Testis (tissue), 3 donors: Measurements from ENCODE around the gene SF1. TPM values are rescaled to one million over a fixed set of nuclear protein-coding genes. Genes with fewer than 3 reads are reported as not detected.

Experiments used
- DNase-seq: peaks from one replicate; pipeline ENCODE4 v3.0.0-alpha.2; 2019
- H3K27ac ChIP-seq, 2 donors: fragments of 200-600 bp; sonication (generic); one replicate each; pipeline ENCODE4 v1.5.1; 2019
- H3K27me3 ChIP-seq: fragments of 200-600 bp; sonication (generic); one replicate; pipeline ENCODE4 v1.5.1; 2019
- H3K36me3 ChIP-seq: fragments of 200-600 bp; sonication (generic); one replicate; pipeline ENCODE4 v1.5.1; 2017; ENCODE audit warnings: low read depth; ENCODE audit errors: missing control alignments
- H3K4me1 ChIP-seq: fragments of 200-600 bp; sonication (generic); one replicate; pipeline ENCODE4 v1.5.1; 2019
- H3K4me3 ChIP-seq, 2 donors: fragments of 200-600 bp; sonication (generic); one replicate each; pipeline ENCODE4 v1.5.1; 2017 to 2019
- H3K9me3 ChIP-seq: fragments of 200-600 bp; sonication (generic); one replicate; pipeline ENCODE4 v1.5.1; 2017
- CTCF ChIP-seq, 3 experiments: fragments of 450-650 bp in 2 of 3; fragments of 200-600 bp in 1 of 3; sonication (generic) in 1 of 3; IDR thresholded peaks; one replicate each; pipeline ENCODE4 v1.5.1; 2016 to 2019; ENCODE audit warnings: antibody characterized with exemption in 3 of 3, mild to moderate bottlenecking in 2 of 3, moderate library complexity in 1 of 3
- POLR2A ChIP-seq: fragments of 450-650 bp; IDR thresholded peaks from one replicate; pipeline ENCODE4 v1.6.1; 2017; ENCODE audit warnings: antibody characterized with exemption, mild to moderate bottlenecking, moderate library complexity
- WGBS, 2 donors: methylation state at CpG; one replicate each; pipeline ENCODE4 v1.1.5; 2018; 5-methylcytosine and 5-hydroxymethylcytosine counted together
- intact Hi-C: fragments of 100-400 bp; cut with DNase I; formaldehyde crosslinking; loops from one replicate; pipeline ENCODE4 v1.15.1; 2023; ENCODE audit warnings: low total_unique reads
- polyA plus RNA-seq: library from polyadenylated mRNA; stranded (reverse); fragments of 350-450 nt; fragmentation: Illumina TruSeq; extraction: RNeasy Lipid Tissue Mini Kit (QIAGEN cat#74804); gene quantifications from one replicate; pipeline ENCODE4 v1.2.3, GENCODE V29; 2014; ENCODE audit warnings: low read depth, low replicate concordance; ENCODE audit not compliant: insufficient read depth
- total RNA-seq, 2 donors: library from RNA; depleted of rRNA; stranded (reverse); fragments of >200 nt; gene quantifications; one replicate each; pipeline ENCODE4 v1.2.3, GENCODE V29; 2016

The SF1 gene
- total and polyA plus RNA-seq, 3 donors from 2014 or later = 431 to 499 (median 455) TPM

GRCh38 chr11:64776425-64776824, 1.9 kb downstream of the SF1 start:
- intact Hi-C loops = no loop called here
- no peak for TF ChIP-seq CTCF (IDR thresholded peaks at IDR 0.05)
- TF ChIP-seq POLR2A = no peak
- H3K36me3 ChIP-seq = no peaks in the 10 kb centered on the region
- peak overlapping the region in 1 of 2 donors; percentile 75 for H3K4me3 ChIP-seq
- no peaks in the 10 kb centered on the region for H3K27me3 ChIP-seq
- no peak overlapping the region for H3K27ac ChIP-seq
- H3K9me3 ChIP-seq = no peaks in the 10 kb centered on the region
- WGBS, 2 donors = 37 to 40% methylated on average over 6 of the region's 6 CpGs
- no peak for DNase-seq
- peaks cover 49% of the 10 kb centered on the region for H3K4me1 ChIP-seq

- DNase-seq = peak; percentile 72
- Histone ChIP-seq H3K27ac (no peak overlapping the region), H3K4me3 (no peak overlapping the region), H3K9me3 (no peaks in the 10 kb centered on the region), H3K36me3 (no peaks in the 10 kb centered on the region), H3K27me3 (no peaks in the 10 kb centered on the region), H3K4me1 (peaks cover 44% of the 10 kb centered on the region)
- no peak for TF ChIP-seq CTCF (IDR thresholded peaks at IDR 0.05)
- TF ChIP-seq POLR2A = no peak
- 36 to 63% methylated on average over 5 of the region's 5 CpGs for WGBS, 2 donors
- intact Hi-C loops = no loop called here
Observed at GRCh38 chr11:64774144-64774543, 4.2 kb downstream of the SF1 start.

GRCh38 chr11:64772303-64773018, 5.9 kb downstream of the SF1 start:
- no peak for TF ChIP-seq CTCF (IDR thresholded peaks at IDR 0.05)
- no peak for TF ChIP-seq POLR2A
- H3K9me3 ChIP-seq = no peaks in the 10 kb centered on the region
- 72% methylated on average over 3 of the region's 3 CpGs for WGBS, 2 donors

GRCh38 chr11:64771861-64772260, 6.5 kb downstream of the SF1 start:
- intact Hi-C loops = no loop called here
- WGBS, 2 donors = 85 to 91% methylated on average over 2 of the region's 2 CpGs
- Histone ChIP-seq H3K4me1 (peaks cover 49% of the 10 kb centered on the region), H3K27ac (peak overlapping the region in 1 of 2 donors; percentile 46), H3K4me3 (no peak overlapping the region), H3K27me3 (no peaks in the 10 kb centered on the region), H3K36me3 (no peaks in the 10 kb centered on the region), H3K9me3 (no peaks in the 10 kb centered on the region)
- no peak for DNase-seq
- no peak for TF ChIP-seq CTCF (IDR thresholded peaks at IDR 0.05)
- TF ChIP-seq POLR2A = no peak

More at GRCh38 chr11:64772303-64773018, 5.9 kb downstream of the SF1 start:
- Histone ChIP-seq H3K4me1 (peaks cover 46% of the 10 kb centered on the region), H3K36me3 (no peaks in the 10 kb centered on the region), H3K27ac (peak overlapping the region in 1 of 2 donors; percentile 46), H3K27me3 (no peaks in the 10 kb centered on the region), H3K4me3 (no peak overlapping the region)
- intact Hi-C loops = no loop called here
- no peak for DNase-seq

GRCh38 chr11:64770120-64770519, 8.2 kb downstream of the SF1 start:
- WGBS, 2 donors = 91 to 92% methylated on average over 12 of the region's 12 CpGs
- H3K27ac ChIP-seq = no peak overlapping the region
- H3K36me3 ChIP-seq = no peaks in the 10 kb centered on the region
- DNase-seq = no peak
- H3K9me3 ChIP-seq = no peaks in the 10 kb centered on the region
- no peak overlapping the region for H3K4me3 ChIP-seq
- H3K4me1 ChIP-seq = peaks cover 37% of the 10 kb centered on the region
- no peaks in the 10 kb centered on the region for H3K27me3 ChIP-seq
- intact Hi-C loops = no loop called here
- TF ChIP-seq POLR2A (no peak), CTCF (IDR thresholded peaks at IDR 0.05) (no peak)
